ENCODE data around the gene ZNF891.
A peak's percentile ranks its signal among the peaks of the same experiment; 100 is the strongest.

ZNF891 gene

DNA sequence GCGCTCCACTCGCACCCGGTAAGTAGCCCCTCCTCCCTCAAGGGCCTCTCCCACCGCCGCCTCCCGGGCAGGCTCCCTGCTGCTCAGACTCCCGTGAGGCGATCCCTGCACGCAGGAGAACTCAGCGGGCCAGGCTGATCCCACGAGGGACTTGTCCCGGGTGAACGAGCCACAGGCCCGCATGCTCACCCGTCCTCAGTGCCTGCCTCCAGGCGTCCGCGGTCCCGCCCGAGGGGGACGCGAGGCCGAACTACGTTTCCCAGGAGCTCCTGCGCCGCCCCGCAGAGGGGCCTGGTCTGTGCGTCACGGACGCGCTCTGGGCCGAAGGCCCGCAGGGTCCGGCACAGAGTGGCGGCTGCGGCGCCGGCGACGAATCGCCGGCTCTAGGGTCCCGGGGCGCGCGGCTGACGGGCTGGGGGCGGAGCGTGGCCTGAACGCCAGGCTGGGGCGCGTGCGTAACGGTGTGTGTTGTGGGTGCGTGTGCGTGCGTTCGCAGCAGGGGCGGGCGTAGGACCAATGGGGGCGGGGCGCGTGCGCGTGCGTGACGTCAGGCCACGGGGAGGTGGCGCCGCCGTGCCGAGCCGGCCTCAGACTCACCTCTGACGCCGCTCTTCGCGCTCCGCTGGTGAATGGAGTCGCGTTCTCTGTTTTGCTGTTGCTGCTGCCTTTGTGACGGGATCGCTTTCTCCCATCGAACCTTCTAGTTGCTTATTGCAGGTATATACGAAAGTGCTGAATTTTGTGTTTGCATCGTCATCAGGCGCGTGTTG lies at the start of gene ZNF891, which contains the start of gene ZNF10:
Gene ZNF891 (minus strand): TSS at position 237 of the 770 bp plus-strand sequence. CDS start 8,356 bp downstream, outside the sequence.
Gene ZNF10 (plus strand): TSS at position 590 of the 770 bp plus-strand sequence. CDS start 13,866 bp downstream, outside the sequence.
- peak; percentile 92 for DNase-seq (ENCODE audit: low spot score)

DNA sequence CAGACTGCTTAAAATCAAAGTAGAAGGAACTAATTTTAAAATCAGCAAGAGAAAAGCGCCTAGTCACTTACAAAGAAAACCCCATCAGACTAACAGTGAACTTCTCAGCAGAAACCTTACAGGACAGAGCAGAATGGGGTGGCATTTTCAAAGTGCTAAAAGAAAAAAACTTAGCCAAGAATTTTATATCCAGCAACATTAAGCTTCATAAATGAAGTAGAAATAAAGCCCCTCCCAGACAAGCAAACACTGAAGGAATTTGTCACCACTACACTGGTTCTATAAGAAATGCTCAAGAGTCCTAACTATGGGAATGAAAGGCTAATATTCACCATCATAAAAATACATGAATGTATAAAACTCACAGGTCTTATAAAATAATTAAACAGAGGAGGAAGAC lies 44.8 kb upstream of the ZNF891 start:
- no peak for DNase-seq (ENCODE audit: low spot score)

DNA sequence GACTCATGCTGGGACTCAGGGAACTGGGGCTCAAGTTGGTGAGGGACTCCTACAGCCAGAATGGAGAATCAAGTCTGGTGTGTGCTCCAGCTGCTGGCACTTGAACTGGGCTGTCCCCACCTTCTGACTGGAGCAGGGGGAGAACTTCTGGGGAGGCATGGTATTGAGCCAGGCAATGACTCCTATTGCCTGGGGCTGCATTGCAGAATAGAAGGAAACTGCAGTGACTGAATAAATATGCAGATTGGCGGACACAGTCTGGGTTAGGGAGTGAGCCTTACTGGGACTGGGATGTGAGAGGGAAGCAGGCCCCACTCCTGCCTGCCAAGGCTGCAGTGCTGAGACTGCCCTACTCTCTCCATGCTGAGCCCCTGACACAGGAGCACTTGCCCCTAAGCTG lies 42.4 kb upstream of the ZNF891 start:
- no peak for DNase-seq (ENCODE audit: low spot score)

DNA sequence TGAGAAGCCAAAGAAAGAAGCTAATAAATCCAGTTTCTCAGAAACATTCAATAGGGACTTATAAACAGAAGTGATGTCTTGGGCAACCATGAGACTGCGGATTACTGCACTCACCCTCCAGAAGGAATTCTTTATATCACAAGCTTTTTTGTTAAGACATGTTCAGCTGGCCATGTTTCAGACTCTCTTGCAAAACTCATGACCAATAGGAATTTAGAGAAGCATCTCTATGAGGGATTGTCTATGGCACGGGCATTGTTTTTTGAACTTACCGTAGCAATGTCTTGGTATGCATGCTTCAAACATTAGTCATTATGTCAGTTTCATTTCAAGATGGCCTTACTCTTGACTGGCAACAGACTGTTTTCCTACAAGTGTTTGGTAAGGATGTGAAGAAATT lies 35.7 kb upstream of the ZNF891 start:
- DNase-seq (ENCODE audit: low spot score) = no peak

DNA sequence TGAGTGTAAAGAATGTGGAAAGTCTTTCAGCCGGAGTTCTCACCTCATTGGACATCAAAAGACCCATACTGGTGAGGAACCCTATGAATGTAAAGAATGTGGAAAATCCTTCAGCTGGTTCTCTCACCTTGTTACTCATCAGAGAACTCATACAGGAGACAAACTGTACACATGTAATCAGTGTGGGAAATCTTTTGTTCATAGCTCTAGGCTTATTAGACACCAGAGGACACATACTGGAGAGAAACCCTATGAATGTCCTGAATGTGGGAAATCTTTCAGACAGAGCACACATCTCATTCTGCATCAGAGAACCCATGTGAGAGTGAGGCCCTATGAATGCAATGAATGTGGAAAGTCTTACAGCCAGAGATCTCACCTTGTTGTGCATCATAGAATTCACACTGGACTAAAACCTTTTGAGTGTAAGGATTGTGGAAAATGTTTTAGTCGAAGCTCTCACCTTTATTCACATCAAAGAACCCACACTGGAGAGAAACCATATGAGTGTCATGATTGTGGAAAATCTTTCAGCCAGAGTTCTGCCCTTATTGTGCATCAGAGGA lies 26.1 kb upstream of the ZNF891 start:
- DNase-seq (ENCODE audit: low spot score) = no peak

DNA sequence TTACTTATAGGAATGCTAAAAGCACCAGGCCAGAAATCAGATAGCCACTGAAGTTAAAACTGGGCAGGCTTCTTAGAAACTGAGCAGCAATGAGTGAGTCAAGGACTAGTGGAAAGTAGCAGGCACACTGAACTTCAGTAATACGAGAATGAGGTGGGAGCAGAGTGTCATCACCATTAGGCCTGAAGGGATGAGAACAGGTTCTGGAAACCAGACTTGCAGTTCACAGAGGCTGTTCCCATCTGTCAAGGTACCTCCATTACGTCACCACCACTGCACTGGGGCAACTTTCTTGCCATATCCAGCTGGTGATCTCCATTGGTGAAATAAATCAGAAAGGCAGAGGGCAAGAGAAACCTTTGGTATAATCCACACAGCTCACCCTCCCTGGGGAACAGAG lies 15.9 kb upstream of the ZNF891 start:
- DNase-seq (ENCODE audit: low spot score) = no peak

DNA sequence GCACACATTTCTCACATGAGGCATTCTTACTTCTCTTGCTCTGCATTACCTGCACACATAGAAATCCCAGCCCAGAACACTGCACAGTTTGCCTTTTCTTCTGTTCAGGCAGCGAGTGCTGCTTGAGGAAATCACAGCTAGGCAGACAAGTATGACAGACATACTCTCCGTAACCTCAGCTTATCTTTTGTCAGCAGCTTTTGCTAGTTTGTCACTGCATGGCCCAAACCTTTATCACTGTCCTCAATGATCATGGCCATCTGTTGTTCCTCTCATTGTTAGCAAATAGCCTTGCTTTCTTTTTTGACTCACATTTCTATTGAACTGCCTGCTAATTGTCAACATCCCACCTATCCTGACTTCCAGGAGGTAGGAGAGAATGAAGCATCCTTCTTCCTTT lies 5.7 kb upstream of the ZNF891 start:
- DNase-seq (ENCODE audit: low spot score) = no peak

DNA sequence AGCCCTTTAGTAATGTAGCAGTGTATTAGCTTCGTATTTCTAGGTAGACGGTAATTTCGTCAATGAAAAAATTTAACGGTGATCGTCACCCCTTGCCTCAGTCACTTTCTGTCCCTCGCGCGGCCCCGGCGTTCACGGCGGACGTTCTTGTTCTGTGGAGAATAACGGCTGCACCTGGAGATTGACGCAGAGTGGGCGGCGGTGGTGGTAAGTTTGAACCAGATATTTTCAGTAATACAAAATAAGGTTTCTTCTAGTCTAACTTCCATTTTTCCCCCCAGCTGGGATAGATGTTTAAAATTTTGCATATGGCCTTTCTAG lies 694 bp upstream of the ZNF891 start:
- no peak for DNase-seq (ENCODE audit: low spot score)

DNA sequence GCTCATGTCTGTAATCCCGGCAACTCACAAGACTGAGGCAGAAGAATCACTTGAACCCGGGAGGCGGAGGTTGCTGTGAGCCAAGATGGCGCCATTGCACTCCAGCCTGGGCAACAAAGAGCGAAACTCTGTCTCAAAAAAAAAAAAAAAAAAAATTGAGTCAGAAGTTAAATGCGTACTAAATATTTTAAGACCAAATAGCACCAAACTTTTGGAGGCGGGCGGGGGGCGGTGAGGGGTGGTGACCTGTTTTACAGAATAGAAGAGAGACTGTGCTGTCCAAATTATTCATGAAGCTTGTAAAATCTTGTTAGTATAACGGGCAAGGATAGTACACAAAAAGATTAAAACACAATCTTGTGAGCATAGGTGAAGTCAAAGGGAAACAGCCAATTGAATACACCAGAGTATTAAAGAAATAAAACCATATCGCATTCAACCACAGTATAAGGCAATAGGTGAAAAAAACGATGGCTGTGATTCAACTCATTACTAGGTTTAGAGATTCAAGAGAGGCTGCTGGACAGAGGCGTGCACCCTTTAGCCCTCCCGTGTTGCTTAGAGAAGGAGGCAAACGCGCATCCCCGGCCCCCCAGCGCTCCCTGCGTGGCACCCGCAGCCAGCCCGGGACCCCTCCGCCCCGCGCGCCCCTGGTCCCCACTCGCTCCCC lies 571 bp downstream of the ZNF891 start:
- DNase-seq (ENCODE audit: low spot score) = peak; percentile 16

DNA sequence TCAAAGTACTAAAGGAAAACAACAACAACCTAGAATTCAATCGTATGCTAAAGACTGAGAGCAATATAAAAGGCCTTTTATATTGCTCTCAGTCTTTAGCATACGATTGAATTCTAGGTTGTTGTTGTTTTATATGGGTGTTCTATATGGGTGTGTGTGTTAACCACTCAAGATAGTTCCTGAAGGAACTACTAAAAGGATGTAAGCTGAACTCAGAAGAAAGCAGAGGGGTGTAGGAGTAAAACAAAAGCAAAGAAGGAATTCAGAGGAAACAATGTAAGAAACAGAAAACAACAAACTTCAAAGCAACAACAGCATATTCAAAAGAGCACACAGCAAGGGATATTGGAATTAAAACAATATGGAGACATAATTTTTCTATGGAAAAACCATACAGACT lies 5.4 kb downstream of the ZNF891 start:
- no peak for DNase-seq (ENCODE audit: low spot score)

DNA sequence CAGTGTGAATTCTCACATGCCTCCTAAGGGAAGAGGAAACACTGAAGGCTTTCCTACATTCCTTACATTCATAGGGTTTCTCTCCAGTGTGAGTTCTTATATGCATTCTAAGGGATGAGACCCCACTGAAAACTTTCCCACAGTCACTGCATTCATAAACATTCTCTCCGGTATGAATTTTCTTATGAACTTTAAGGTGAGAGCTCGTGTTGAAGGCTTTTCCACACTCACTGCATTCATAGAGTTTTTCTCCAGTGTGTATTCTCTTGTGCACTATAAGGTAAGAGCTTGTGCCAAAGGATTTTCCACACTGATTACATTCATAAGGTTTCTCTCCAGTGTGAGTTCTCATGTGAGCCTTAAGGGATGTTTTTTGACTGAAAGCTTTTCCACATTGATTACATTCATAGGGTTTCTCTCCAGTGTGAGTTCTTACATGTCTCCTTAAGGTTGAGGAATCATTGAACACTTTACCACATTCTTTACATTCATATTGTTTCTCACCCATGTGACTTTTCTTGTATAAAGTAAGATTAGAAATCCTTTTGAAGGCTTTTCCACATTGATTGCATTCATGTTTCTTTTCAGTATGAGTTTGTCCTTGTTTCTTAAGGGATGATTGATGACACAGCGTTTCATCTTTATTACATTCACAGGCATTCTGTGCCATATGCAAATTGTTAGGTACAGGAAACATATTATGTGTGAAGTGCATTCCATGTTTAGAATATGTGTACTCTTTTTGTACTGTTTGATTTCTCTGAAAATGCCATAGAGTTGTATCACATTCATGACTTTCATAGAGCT lies 9.5 kb downstream of the ZNF891 start:
- no peak for DNase-seq (ENCODE audit: low spot score)

DNA sequence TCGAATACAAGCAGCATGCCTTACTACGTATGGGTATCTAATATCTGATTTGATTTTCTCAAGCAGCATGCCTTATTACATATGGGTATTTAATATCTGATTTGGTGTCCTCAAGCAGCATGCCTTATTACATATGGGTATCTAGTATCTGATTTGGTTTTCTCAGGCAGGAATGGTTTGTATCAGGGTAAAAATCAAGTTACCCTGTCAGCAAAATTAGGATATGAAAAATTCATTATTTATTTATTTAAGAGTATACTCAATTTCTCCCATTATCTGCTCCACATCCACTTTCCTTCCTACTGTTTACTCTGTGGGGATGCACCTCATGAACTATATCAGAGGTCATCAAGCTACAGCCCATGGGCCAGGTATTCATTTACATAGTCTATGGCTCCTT lies 21.9 kb downstream of the ZNF891 start:
- DNase-seq (ENCODE audit: low spot score) = no peak

DNA sequence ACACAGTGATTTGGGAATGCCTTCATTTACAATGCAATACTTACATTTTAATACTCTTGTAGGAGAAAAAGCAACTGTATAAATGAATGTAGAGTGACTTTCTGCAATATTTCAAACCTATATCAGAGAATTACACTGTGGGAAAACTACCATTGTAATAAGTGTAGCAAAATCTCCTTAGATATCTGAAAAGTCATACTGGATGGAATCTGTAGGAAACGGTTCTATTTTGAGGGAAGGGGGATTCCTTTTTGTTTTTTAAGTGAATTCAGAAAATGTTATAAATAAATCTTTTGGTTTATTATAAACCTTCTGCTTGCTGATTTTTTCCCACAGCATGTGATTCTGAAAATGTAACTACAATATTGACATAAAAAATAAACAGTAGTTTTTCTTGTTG lies 23.0 kb downstream of the ZNF891 start:
- no peak for DNase-seq (ENCODE audit: low spot score)

DNA sequence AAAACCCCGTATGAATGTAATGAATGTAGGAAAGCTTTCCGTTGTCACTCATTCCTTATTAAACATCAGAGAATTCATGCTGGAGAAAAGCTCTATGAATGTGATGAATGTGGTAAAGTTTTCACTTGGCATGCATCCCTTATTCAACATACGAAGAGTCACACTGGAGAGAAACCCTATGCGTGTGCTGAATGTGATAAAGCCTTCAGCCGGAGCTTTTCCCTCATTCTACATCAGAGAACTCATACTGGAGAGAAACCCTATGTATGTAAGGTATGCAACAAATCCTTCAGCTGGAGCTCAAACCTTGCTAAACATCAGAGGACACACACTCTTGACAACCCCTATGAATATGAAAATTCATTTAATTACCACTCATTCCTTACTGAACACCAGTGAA lies 23.8 kb downstream of the ZNF891 start:
- no peak for DNase-seq (ENCODE audit: low spot score)

DNA sequence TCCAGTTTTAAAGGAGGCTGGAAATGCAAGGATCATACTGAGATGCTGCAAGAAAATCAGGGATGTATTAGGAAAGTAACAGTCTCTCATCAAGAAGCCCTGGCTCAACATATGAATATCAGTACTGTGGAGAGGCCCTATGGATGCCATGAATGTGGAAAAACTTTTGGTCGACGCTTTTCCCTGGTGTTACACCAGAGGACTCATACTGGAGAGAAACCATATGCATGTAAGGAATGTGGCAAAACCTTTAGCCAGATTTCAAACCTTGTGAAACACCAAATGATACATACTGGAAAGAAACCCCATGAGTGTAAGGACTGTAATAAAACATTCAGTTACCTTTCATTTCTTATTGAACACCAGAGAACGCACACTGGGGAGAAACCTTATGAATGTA lies 24.5 kb downstream of the ZNF891 start:
- DNase-seq (ENCODE audit: low spot score) = no peak

DNA sequence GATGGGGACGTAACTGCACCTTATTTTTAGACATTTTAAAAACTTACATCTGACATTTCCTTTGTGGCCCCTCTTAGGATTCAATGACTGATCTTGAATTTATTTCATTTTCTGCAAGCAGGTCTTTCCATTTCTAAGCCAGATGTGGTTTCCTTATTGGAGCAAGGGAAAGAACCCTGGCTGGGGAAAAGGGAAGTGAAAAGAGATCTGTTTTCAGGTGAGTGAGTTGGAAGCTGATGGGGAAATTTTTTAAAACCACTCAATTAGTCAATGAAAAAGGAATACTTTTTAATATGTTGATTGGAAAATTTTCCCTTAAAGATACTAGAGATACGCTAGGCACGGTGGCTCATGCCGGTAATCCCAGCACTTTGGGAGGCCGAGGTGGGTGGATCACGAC lies 46.7 kb downstream of the ZNF891 start:
- no peak for DNase-seq (ENCODE audit: low spot score)

DNA sequence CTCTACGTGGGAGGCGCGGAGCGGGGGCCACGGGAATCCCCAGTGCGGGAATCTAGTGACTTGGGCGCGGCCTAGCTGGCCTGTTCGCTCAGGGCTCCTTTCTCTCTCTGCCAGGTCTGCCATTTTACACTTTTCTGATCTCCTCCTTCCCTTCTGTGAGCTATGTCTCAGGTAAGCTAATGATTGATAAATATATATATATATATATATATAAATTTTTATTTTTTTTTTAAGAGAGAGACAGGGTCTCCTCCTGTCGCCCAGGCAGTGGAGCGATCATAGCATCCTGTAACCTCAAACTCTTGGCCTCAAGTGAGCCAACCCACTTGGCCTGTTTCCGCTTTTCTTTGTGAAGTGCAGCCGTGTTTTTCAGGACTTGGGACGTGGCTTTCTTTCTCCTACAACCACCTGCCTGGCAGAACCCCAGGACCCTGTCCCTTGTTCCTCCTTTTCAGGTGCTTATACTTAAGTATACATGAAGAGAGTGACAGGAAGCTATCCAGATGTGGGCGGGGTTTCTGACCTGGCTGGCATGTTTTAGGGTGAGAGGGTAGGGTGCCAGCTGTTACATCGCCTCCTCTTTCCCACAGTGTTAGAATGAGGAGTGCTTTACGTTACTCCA lies 48.8 kb downstream of the ZNF891 start:
- DNase-seq (ENCODE audit: low spot score) = no peak

DNA sequence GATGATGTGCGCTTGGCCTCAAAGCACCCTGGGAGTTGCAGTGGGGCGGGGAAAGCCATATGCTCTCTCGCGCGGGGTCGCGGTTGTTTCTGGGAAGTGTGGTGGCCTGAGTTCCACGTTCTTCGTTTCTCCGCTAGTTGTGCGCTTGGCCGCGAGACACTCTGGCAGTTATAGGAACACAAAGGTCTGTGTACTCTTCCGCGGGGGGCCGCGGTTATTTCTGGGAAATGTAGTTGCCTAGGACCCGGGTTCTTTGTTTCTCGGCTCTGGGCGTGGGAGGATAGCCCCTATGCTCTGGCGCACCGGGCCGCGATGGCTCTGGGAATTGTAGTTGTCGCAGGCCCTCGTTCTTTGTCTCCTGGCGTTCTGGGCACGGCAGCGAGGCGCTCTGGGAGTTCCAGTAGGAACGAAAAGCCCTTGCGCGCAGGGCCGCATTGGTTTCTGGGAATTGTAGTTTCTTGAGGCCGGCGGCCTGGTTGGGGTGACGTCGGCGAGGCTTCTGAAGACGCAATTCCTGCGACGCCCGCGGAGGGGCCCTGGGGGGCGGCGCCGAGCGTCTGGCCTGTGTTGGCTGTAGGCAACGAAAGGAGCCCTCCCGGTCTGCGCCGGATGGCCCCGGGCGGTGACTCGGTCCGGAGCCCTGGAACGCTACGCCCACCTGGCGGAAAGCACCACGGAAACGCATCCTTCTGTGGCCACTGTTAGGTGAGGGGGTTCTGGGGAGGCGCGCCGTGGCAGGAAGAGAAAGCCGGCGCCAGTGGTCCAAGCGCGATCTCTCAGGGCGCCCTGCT lies 49.5 kb downstream of the ZNF891 start, which contains the start of gene ZNF140:
Gene ZNF140 (plus strand): TSS at position 556 of the 791 bp plus-strand sequence. CDS start 398 bp downstream, outside the sequence.
- DNase-seq (ENCODE audit: low spot score) = peak; percentile 92

DNA sequence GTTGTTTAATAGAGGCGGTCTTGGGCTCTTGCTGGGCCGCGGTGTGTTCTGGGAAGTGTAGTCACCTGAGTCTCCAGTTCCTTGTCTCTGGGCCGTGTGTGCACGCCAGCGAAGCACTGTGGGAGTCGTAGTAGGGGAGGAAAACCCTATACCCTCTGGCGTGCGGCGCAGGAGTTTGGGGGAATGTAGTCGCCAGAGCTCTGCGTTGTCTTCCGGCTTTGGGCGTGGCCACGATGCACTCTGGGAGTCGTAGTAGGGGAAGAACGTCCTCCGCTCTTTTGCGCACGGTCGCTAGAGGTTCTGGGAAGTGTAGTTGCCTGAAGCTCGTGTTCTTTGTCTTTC lies 50.1 kb downstream of the ZNF891 start:
- DNase-seq (ENCODE audit: low spot score) = peak; percentile 97

DNA sequence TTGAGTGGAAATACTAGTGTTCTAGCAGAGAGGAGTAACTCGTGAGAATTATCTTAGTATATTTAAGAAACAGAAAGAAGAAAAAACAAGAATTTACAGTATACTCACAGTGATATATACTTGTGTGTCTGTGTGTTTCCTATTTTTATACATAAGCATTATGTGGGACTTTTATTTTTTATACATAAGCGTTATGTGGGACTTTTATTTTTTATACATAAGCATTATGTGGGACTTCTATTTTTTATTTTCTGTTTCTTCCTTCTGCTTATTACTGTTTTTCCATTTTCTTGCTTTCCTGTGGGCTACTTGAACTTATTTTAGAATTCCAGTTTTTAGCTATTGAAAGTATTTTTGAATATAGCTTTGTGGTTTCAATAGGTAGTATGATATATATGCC lies 56.2 kb downstream of the ZNF891 start:
- DNase-seq (ENCODE audit: low spot score) = no peak

DNA sequence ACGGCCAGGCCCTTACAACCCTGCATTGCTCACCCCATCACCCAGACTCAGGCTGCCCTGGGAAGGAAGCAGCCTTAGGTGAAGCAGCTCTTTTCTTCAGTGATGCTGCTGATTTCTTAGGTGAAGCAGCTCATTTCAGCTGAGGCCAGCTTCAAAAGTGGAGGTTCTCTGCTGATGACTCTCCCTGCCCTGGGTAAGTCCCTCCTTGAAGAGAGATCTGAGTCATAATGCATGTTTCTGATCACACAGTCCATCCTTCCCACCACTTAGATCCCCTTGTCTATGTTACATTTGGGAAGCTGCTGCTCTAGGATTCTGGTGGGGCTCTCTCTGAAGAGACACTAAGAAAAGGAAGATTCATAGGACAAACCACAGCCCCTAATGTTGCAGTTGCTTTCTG lies 66.5 kb downstream of the ZNF891 start:
- DNase-seq (ENCODE audit: low spot score) = no peak
